ENCODE data around the gene RNF225. TPM values are rescaled to one million over a fixed set of nuclear protein-coding genes. Genes with fewer than 3 reads are reported as not detected.
A peak's percentile ranks its signal among the peaks of the same experiment; 100 is the strongest.

RNF225 gene
- total RNA-seq, 2 donors from 2014 or later, result not detected

DNA sequence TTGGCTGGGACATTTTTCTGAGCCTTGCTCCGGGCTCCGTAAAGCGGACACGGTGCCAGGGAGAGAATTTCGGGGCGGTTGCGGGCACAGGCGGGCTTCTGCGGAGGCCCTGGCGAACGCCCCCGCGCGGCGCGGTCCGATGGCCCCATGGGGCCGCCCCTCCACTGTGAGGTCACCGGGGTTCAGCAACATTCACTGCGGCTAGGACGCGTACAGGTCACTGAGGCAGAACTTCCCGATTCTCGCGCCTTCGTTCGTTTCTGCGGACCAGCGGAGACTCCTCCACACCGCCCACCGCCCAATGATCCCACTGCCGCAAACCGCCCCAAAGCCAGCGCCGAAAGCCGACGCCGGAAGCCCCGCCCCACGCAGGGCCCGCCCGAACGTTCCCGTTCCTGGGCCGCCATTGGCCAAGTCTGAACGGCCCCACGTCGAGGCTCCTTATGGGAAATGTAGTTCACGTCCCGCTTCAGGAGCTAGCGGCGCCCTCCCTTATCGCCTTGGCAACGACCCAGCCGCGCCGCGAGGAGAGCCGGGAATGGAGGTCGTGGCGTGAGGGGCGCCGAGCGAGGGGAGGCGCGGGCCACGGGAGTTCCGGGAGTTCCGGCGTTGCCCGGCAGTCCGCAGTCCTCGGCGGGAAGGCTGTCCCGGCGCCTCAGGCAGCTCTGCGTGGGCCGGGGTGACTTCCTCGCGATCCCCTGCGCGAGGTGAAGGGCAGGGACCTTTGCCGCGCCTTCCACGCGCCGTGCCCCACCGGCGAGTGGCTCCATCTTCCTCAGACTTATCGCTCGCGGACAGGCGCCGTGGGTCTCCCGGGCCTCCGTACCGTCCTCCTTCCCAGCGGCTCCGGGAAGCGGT lies 12.9 kb downstream of the RNF225 start, which contains the start of gene ZNF584:
Gene ZNF584, plus strand, starts transcription at position 498 of the 858 bp plus-strand sequence. CDS start 499 bp downstream, outside the sequence.
- intact Hi-C loops (cut with DNase I), result no loop called here
- Histone ChIP-seq H3K4me1 (no peaks in the 10 kb centered on the region), H3K9ac (ENCODE audit: low read depth in 2 of 2, low read length in 2 of 2) (peak within 1 kb of the TSS; percentile 89 to 90), H3K4me3 (peak within 1 kb of the TSS; percentile 87), H3K9me3 (no peaks in the 10 kb centered on the region), H3K27ac (peak within 1 kb of the TSS; percentile 85), H3K27me3 (no peaks in the 10 kb centered on the region), H3K36me3 (no peaks in the 10 kb centered on the region)
- DNase-seq, result peak; percentile 97
- TF ChIP-seq, protein P1, sequence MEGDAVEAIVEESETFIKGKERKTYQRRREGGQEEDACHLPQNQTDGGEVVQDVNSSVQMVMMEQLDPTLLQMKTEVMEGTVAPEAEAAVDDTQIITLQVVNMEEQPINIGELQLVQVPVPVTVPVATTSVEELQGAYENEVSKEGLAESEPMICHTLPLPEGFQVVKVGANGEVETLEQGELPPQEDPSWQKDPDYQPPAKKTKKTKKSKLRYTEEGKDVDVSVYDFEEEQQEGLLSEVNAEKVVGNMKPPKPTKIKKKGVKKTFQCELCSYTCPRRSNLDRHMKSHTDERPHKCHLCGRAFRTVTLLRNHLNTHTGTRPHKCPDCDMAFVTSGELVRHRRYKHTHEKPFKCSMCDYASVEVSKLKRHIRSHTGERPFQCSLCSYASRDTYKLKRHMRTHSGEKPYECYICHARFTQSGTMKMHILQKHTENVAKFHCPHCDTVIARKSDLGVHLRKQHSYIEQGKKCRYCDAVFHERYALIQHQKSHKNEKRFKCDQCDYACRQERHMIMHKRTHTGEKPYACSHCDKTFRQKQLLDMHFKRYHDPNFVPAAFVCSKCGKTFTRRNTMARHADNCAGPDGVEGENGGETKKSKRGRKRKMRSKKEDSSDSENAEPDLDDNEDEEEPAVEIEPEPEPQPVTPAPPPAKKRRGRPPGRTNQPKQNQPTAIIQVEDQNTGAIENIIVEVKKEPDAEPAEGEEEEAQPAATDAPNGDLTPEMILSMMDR (IDR thresholded peaks at IDR 0.05), result no peak

DNA sequence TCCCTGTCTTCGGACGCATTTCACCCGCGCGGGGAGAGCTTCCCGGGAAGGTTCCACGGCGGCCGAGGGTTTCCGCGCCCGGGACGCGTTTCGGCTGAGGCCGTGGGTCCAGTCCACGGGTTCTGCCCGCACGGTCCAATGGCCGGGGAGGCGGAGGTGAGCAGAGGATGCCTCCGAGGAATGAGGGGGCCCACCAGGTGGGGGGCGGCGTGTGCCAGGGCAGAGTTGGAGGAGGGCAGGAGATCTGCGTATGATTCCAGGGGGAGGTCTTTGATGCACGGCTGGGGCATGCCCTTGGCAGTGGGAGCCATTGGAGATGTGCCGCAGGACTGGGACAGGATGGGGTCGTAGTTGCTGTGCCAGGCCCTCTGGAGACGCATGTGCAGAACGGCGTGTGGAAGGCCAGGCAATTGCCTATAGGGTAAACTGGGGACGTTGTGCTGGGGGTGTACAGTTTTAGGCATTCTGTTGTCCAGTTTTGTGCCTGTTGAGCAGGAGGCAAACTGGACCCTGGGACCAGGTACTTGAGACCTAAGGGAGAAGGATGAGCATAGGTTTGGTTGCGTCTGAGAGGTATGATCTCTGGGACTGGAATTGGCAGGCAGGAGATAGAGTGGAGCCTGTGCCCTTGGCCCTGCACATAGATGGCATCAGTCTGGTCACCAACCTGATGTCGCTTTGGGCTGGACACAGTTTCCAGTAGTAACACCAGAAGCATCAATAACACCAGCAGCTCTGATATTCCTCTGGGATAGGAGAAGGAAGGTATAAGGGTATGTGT lies 13.7 kb downstream of the RNF225 start:
- no peaks in the 10 kb centered on the region for H3K27me3 ChIP-seq
- H3K4me3 ChIP-seq, result peak overlapping the region; percentile 87
- no peak for DNase-seq
- no peaks in the 10 kb centered on the region for H3K9me3 ChIP-seq
- intact Hi-C loops (cut with DNase I), result no loop called here
- H3K4me1 ChIP-seq, result no peaks in the 10 kb centered on the region
- peak overlapping the region; percentile 85 for H3K27ac ChIP-seq
- no peaks in the 10 kb centered on the region for H3K36me3 ChIP-seq
- TF ChIP-seq, protein P1 (IDR thresholded peaks at IDR 0.05), result no peak
- H3K9ac ChIP-seq (ENCODE audit: low read depth in 2 of 2, low read length in 2 of 2), result peak overlapping the region; percentile 80 to 89

DNA sequence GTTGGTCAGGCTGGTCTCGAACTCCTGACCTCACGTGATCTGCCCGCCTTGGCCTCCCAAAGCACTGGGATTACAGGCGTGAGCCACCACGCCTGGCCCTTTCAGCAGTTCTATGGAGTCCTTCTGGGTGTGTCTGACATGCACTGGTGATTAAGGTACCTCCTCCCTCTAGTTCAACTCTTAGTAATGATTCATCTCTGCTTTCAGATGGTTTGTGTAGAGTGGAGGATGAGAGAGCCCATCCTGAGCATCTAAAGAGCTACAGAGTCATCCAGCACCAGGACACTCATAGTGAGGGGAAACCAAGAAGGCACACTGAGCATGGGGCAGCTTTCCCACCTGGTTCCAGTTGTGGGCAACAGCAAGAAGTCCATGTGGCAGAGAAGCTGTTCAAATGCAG lies 21.1 kb downstream of the RNF225 start:
- Histone ChIP-seq H3K27ac (no peak overlapping the region), H3K27me3 (no peaks in the 10 kb centered on the region), H3K36me3 (peaks cover 11% of the 10 kb centered on the region), H3K9me3 (no peaks in the 10 kb centered on the region), H3K4me3 (no peak overlapping the region), H3K9ac (ENCODE audit: low read depth in 2 of 2, low read length in 2 of 2) (no peak overlapping the region), H3K4me1 (no peaks in the 10 kb centered on the region)
- DNase-seq, result no peak
- intact Hi-C loops (cut with DNase I), result no loop called here
- TF ChIP-seq, protein P1 (IDR thresholded peaks at IDR 0.05), result no peak

DNA sequence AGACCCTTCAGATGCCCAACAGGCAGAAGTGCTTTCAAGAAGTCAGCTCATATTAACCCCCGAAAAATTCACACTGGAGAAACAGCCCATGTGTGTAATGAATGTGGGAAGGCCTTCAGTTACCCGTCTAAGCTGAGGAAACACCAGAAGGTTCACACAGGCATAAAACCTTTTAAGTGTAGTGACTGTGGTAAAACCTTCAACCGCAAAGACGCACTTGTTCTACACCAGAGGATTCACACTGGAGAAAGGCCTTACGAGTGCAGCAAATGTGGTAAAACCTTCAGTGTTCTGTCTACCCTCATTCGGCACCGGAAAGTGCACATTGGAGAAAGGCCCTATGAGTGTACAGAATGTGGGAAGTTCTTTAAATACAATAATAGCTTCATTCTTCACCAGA lies 21.6 kb downstream of the RNF225 start:
- Histone ChIP-seq H3K27me3 (no peaks in the 10 kb centered on the region), H3K36me3 (peaks cover 11% of the 10 kb centered on the region), H3K4me1 (no peaks in the 10 kb centered on the region), H3K27ac (no peak overlapping the region), H3K9ac (ENCODE audit: low read depth in 2 of 2, low read length in 2 of 2) (no peak overlapping the region), H3K4me3 (no peak overlapping the region), H3K9me3 (no peaks in the 10 kb centered on the region)
- no peak for DNase-seq
- intact Hi-C loops (cut with DNase I), result no loop called here
- TF ChIP-seq, protein P1 (IDR thresholded peaks at IDR 0.05), result no peak

DNA sequence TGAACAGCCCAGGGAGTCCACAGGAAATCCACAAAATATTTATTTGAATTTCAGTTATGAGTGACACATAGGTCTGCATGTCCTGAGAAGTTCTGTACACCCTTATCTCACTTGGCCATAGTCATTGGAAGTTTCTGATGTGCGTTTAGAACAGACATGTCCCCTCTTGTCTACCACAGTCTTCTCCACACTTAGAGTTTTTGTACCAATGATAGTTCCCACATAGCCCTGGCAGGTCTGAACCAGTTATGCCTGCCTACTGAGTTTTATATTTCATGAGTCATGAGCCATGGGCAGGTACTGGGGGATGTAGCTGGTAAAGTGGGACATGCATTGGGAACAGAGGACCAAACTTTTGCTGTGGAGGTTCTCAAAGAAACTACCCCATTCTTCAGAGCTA lies 33.2 kb downstream of the RNF225 start:
- no peak for DNase-seq

More for the DNA sequence above, 33.2 kb downstream of the RNF225 start:
- Histone ChIP-seq H3K9me3 (peaks cover 12% of the 10 kb centered on the region), H3K27me3 (no peaks in the 10 kb centered on the region), H3K4me1 (no peaks in the 10 kb centered on the region), H3K9ac (ENCODE audit: low read depth in 2 of 2, low read length in 2 of 2) (no peak overlapping the region), H3K4me3 (no peak overlapping the region), H3K27ac (no peak overlapping the region), H3K36me3 (peaks cover 4% of the 10 kb centered on the region)
- intact Hi-C loops (cut with DNase I), result no loop called here
- TF ChIP-seq, protein P1 (IDR thresholded peaks at IDR 0.05), result no peak
